Subcutaneous abdominal adipose tissue (tissue), 5 donors: ENCODE results near the gene KCNMA1.
"Not testable (repeated sequence)": the region's sequence is repeated elsewhere in the genome, so short reads cannot be mapped to it uniquely, and the experiment has no call there.

Experiments used
- H3K27ac ChIP-seq: one replicate; pipeline ENCODE4 v1.7.0; 2013; ENCODE audit warnings: low read depth, mild to moderate bottlenecking, inconsistent platforms, low read length, moderate library complexity
- H3K27me3 ChIP-seq, 5 donors: one replicate each; pipeline ENCODE4 v1.7.0; 2013; ENCODE audit warnings: low read length in 5 of 5, inconsistent platforms in 1 of 5; ENCODE audit not compliant: control insufficient read depth in 5 of 5, insufficient read depth in 4 of 5
- H3K36me3 ChIP-seq, 5 donors: one replicate each; pipeline ENCODE4 v1.7.0; 2013; ENCODE audit warnings: low read length in 5 of 5; ENCODE audit not compliant: control insufficient read depth in 5 of 5, insufficient read depth in 5 of 5
- H3K4me1 ChIP-seq, 5 donors: one replicate each; pipeline ENCODE4 v1.7.0; 2013; ENCODE audit warnings: low read length in 5 of 5, mild to moderate bottlenecking in 3 of 5, moderate library complexity in 1 of 5; ENCODE audit not compliant: control insufficient read depth in 5 of 5, insufficient read depth in 5 of 5
- H3K4me3 ChIP-seq, 5 donors: one replicate each; pipeline ENCODE4 v1.7.0; 2013; ENCODE audit warnings: low read length in 5 of 5, low read depth in 1 of 5
- H3K9ac ChIP-seq, 5 donors: one replicate each; pipeline ENCODE4 v1.7.0; 2013; ENCODE audit warnings: low read length in 5 of 5, mild to moderate bottlenecking in 4 of 5, moderate library complexity in 3 of 5
- H3K9me3 ChIP-seq, 5 donors: one replicate each; pipeline ENCODE4 v1.7.0; 2013; ENCODE audit warnings: low read length in 5 of 5; ENCODE audit not compliant: control insufficient read depth in 5 of 5
- donor health status: healthy.
- donor health status: healthy.
- donor health status: healthy.
- donor health status: healthy.
- donor health status: healthy.

Gene KCNMA1

GRCh38 chr10:77637532-77638320, at the start of gene KCNMA1:
Gene KCNMA1, minus strand, starts transcription at chr10:77637808.
- Histone ChIP-seq H3K9me3 (no peaks in the 10 kb centered on the region), H3K9ac (no peak within 1 kb of the TSS), H3K27ac (no peak within 1 kb of the TSS), H3K36me3 (no peaks in the 10 kb centered on the region), H3K4me1 (peaks cover 0 to 16% (median 4%) of the 10 kb centered on the region in 5 donors), H3K4me3 (peak within 1 kb of the TSS in 4 of 5 donors; percentile 47 to 64 (median 52)), H3K27me3 (peaks cover 31 to 47% (median 35%) of the 10 kb centered on the region in 5 donors)

DNA sequence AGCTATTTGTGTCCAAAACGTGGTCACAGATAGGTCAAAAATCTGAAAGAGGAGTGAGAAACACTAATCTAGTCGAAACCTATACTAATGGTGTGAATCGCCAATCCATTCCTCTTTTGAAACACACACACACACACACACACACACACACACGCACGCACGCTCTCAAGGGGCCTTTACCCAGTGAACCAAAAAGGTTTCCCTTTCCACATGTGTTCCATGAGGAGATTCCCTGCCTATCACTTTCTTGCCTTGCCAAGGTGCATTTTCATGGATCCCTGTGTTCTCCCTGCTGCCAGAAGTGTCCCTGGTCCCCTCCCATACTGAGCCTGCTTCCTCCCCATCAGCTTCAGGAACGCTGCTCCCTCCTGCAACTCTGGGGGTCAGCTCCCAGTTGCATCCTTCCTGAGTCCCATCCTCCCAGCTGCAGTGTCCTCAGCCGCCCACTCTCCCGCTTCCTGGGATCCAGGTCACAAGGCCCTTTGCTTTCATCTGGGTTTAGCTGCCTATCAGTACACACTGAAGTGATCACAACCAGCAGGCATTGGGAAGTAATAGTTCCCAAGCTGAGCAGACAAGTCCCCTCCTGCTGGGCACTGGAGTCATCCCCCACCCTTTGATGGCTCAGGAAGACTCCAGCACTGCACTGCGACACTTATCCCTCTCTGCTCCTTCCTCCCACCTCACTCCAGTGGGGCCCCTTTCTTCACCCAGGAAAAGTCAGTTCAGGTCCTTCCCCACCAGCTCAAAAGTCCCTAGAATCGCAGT, 49.2 kb upstream of the KCNMA1 start:
- no peaks in the 10 kb centered on the region for H3K9me3 ChIP-seq
- H3K27me3 ChIP-seq, result peaks cover 5 to 15% (median 6%) of the 10 kb centered on the region in 5 donors
- H3K36me3 ChIP-seq, result no peaks in the 10 kb centered on the region
- H3K4me3 ChIP-seq, result no peak overlapping the region
- H3K27ac ChIP-seq, result no peak overlapping the region
- H3K9ac ChIP-seq, result no peak overlapping the region
- no peaks in the 10 kb centered on the region for H3K4me1 ChIP-seq

DNA sequence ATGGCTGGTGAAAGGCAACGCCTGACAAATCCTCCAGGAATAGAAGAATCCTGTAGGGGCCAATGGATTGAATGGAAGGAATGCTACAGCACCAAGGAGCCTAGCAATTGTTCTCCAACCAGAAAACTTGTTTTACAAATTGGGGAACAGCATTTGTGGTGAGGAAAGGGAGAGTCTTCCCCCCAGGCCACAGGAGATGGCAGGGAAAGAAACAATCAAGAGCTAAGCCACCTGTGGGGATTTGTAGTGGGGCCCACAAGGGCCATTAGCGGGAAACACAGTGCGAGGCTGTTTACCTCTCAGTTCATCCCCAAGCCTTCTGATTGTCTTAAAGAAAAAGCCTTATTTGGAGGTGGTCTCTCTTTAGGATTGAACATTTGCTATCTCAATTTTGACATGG, 48.5 kb upstream of the KCNMA1 start:
- Histone ChIP-seq H3K27ac (no peak overlapping the region), H3K36me3 (no peaks in the 10 kb centered on the region), H3K4me1 (no peaks in the 10 kb centered on the region), H3K9me3 (no peaks in the 10 kb centered on the region), H3K9ac (no peak overlapping the region), H3K4me3 (no peak overlapping the region), H3K27me3 (peaks cover 5 to 15% (median 6%) of the 10 kb centered on the region in 5 donors)

DNA sequence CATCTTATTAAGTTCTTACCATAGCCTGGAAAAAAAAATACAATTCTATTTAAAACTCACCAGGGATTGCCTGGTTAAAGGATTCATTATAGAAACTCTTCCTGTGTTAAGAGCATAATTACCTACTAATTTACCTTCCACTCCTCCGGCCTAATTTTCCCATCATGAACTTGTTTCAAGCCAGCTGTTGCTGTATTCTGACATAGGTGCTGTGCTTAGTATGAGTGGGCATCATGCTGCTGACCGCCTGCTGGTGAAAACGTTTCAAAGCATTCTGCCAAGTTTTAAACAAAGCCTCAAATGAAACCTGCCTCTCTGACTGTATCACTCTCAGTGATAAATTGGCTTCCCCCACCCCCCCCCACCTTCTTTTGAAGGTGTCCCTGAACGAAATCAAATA, 47.8 kb upstream of the KCNMA1 start:
- Histone ChIP-seq H3K27ac (no peak overlapping the region), H3K9me3 (no peaks in the 10 kb centered on the region), H3K4me3 (no peak overlapping the region), H3K27me3 (peaks cover 5 to 15% (median 6%) of the 10 kb centered on the region in 5 donors), H3K9ac (no peak overlapping the region), H3K4me1 (no peaks in the 10 kb centered on the region), H3K36me3 (no peaks in the 10 kb centered on the region)

DNA sequence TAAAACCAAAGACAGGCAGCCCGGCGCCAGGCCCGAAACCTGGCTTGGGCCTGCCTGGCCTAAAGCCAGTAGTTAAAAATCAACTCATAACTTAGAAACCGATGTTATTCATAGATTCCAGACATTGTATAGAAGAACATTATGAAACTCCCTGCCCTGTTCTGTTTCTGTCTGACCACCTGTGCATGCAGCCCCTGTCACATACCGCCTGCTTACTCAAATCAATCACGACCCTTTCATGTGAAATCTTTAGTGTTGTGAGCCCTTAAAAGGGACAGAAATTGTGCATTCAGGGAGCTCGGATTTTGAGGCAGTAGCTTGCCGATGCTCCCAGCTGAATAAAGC, 45.5 kb upstream of the KCNMA1 start:
- H3K36me3 ChIP-seq, H3K4me1 ChIP-seq, H3K27ac ChIP-seq, H3K9me3 ChIP-seq, H3K9ac ChIP-seq, H3K4me3 ChIP-seq: not testable (repeated sequence)
- peaks cover 5 to 13% (median 6%) of the 10 kb centered on the region in 5 donors for H3K27me3 ChIP-seq

DNA sequence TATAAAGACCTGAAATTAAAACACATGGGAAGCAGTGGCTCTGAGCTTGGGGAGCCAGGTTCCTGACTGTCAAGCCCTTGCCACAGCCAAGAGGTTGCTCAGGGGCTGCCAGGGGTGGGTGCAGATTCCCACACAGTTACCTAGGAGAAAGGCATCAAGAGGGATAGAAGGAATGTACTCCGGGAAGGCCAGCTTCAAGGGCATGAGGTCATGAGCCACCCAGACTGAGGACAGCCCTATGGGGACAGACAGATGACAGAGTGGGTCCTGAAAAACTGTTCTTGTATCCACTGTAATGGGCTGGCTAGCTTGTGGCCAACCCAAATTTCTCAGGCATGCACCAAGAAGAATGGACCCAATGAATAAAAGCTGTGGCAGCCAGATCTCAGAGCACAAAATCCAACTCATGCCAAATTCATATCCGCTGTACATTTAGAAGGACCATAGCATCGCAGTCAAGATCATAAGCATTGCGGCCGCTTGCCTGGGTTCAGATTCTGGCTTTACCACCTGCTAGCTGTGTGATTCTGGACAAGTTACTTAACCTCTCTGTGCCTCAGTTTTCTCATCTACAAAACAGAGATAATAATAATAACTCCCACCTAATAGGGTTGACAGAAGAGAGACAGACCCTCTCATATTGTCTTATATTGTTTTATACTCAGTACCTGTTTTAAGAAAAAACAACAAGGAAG, 44.9 kb upstream of the KCNMA1 start:
- H3K27me3 ChIP-seq, result peaks cover 3 to 10% (median 6%) of the 10 kb centered on the region in 5 donors
- no peaks in the 10 kb centered on the region for H3K36me3 ChIP-seq
- H3K27ac ChIP-seq, result no peak overlapping the region
- no peaks in the 10 kb centered on the region for H3K4me1 ChIP-seq
- no peak overlapping the region for H3K4me3 ChIP-seq
- H3K9ac ChIP-seq, result no peak overlapping the region
- H3K9me3 ChIP-seq, result no peaks in the 10 kb centered on the region

- H3K4me3 ChIP-seq, result no peak overlapping the region
- H3K27ac ChIP-seq, result no peak overlapping the region
- peaks cover 2 to 3% (median 3%) of the 10 kb centered on the region in 5 donors for H3K27me3 ChIP-seq
- H3K9ac ChIP-seq, result no peak overlapping the region
- H3K36me3 ChIP-seq, result no peaks in the 10 kb centered on the region
- no peaks in the 10 kb centered on the region for H3K4me1 ChIP-seq
- no peaks in the 10 kb centered on the region for H3K9me3 ChIP-seq
Observed at GRCh38 chr10:77681839-77682238, 44.2 kb upstream of the KCNMA1 start.

- H3K4me3 ChIP-seq, result no peak overlapping the region
- no peaks in the 10 kb centered on the region for H3K9me3 ChIP-seq
- H3K27me3 ChIP-seq, result peaks cover 0 to 3% (median 0%) of the 10 kb centered on the region in 5 donors
- no peaks in the 10 kb centered on the region for H3K4me1 ChIP-seq
- H3K36me3 ChIP-seq, result no peaks in the 10 kb centered on the region
- H3K9ac ChIP-seq, result no peak overlapping the region
- no peak overlapping the region for H3K27ac ChIP-seq
Observed at GRCh38 chr10:77680811-77681210, 43.2 kb upstream of the KCNMA1 start.

DNA sequence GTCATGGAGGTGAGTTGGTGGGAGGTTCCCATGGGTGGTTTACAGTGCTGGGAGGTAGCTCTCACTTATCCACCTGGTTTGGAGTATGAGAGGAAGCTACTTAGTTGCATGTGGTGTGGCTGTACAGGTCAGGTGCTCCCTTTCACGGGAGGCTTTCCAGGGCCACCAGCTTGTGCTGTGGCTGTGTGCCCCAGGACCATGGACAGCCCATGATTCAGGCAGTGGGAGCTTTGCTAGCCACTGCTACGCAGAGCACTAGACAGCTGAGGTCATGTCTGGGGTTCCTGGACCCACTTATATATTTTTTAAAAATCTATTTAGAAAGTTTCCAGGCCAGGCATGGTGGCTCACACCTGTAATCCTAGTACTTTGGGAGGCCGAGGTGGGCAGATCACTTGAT, 42.5 kb upstream of the KCNMA1 start:
- H3K9ac ChIP-seq, result no peak overlapping the region
- H3K9me3 ChIP-seq, result no peaks in the 10 kb centered on the region
- no peaks in the 10 kb centered on the region for H3K4me1 ChIP-seq
- no peak overlapping the region for H3K27ac ChIP-seq
- no peak overlapping the region for H3K4me3 ChIP-seq
- peaks cover 0 to 3% (median 0%) of the 10 kb centered on the region in 5 donors for H3K27me3 ChIP-seq
- no peaks in the 10 kb centered on the region for H3K36me3 ChIP-seq

- no peaks in the 10 kb centered on the region for H3K4me1 ChIP-seq
- peaks cover 0 to 3% (median 0%) of the 10 kb centered on the region in 5 donors for H3K27me3 ChIP-seq
- no peaks in the 10 kb centered on the region for H3K9me3 ChIP-seq
- no peak overlapping the region for H3K9ac ChIP-seq
- no peak overlapping the region for H3K27ac ChIP-seq
- H3K4me3 ChIP-seq, result no peak overlapping the region
- H3K36me3 ChIP-seq, result no peaks in the 10 kb centered on the region
Observed at GRCh38 chr10:77679217-77679616, 41.6 kb upstream of the KCNMA1 start.
